SK-N-SH (cell line): Measurements from ENCODE around the gene NUP107. TPM values are rescaled to one million over a fixed set of nuclear protein-coding genes. Genes with fewer than 3 reads are reported as not detected.

ENCODE experiments used
- CTCF ChIA-PET: fragments of 300-600, 350-600 bp; formaldehyde crosslinking; extraction: SDS; loops from one replicate; lab custom pipeline; 2021; lab: Yijun Ruan, JAX
- POLR2A ChIA-PET: fragments of 350-600 bp; sonication (Branson Sonifier 250); formaldehyde crosslinking; extraction: SDS; loops from one replicate; lab custom pipeline; 2020; ENCODE audit warnings: antibody characterized with exemption, inconsistent platforms; lab: Yijun Ruan, JAX
- DNase-seq: peaks from one replicate; pipeline ENCODE4 v3.0.0; 2012
- H2AFZ ChIP-seq: fragments of 200-600 bp; sonication (generic); 2 replicates; pipeline ENCODE4 v1.8.1; 2016; ENCODE audit warnings: antibody characterized with exemption, mild to moderate bottlenecking, low read depth
- H3F3A ChIP-seq: fragments of 200-600 bp; sonication (generic); replicated peaks from 2 replicates; pipeline ENCODE3; 2016; ENCODE audit warnings: antibody characterized with exemption, mild to moderate bottlenecking; ENCODE audit not compliant: insufficient read depth
- H3K27ac ChIP-seq, 2 experiments: fragments of 200-500 bp in 1 of 2; fragments of 200-600 bp in 1 of 2; sonication (Bioruptor generic) in 1 of 2; sonication (generic), shearing (Covaris generic) in 1 of 2; 2 replicates each; pipeline versions ENCODE4 v1.5.1 to v1.6.1; 2014 to 2016; ENCODE audit warnings: low read depth in 2 of 2, inconsistent platforms in 1 of 2, low read length in 1 of 2, mild to moderate bottlenecking in 1 of 2, mixed read lengths in 1 of 2
- H3K27me3 ChIP-seq: fragments of 200-600 bp; sonication (generic), shearing (Covaris generic); 2 replicates; pipeline ENCODE4 v1.6.1; 2016; ENCODE audit warnings: mixed run types; ENCODE audit not compliant: insufficient read depth
- H3K36me3 ChIP-seq, 2 experiments: fragments of 200-500 bp in 1 of 2; fragments of 200-600 bp in 1 of 2; sonication (Bioruptor generic) in 1 of 2; sonication (generic) in 1 of 2; replicated peaks in 1 of 2; 2 replicates each; pipeline versions ENCODE3 to v1.5.1; 2014 to 2016; ENCODE audit warnings: low read length in 1 of 2, mild to moderate bottlenecking in 1 of 2; ENCODE audit not compliant: insufficient read depth in 2 of 2, control insufficient read depth in 1 of 2
- H3K4me1 ChIP-seq, 2 experiments: fragments of 200-500 bp in 1 of 2; fragments of 200-600 bp in 1 of 2; sonication (Bioruptor generic) in 1 of 2; sonication (generic), shearing (Covaris generic) in 1 of 2; 2 replicates each; pipeline versions ENCODE4 v1.5.1 to v1.6.1; 2014 to 2016; ENCODE audit warnings: low read depth in 1 of 2, low read length in 1 of 2, mixed run types in 1 of 2; ENCODE audit not compliant: insufficient read depth in 2 of 2, control insufficient read depth in 1 of 2
- H3K4me2 ChIP-seq: fragments of 200-600 bp; sonication (generic), shearing (Covaris generic); 2 replicates; pipeline ENCODE4 v1.6.1; 2017; ENCODE audit warnings: mixed run types
- H3K4me3 ChIP-seq, 2 experiments: fragments of 200-500 bp in 1 of 2; fragments of 200-600 bp in 1 of 2; sonication (Bioruptor generic) in 1 of 2; sonication (generic), shearing (Covaris generic) in 1 of 2; 2 replicates each; pipeline versions ENCODE4 v1.5.1 to v1.8.1; 2014 to 2016; ENCODE audit warnings: low read depth in 2 of 2, inconsistent platforms in 1 of 2, low read length in 1 of 2, mild to moderate bottlenecking in 1 of 2, mixed read lengths in 1 of 2, moderate library complexity in 1 of 2
- H3K79me2 ChIP-seq: fragments of 200-600 bp; sonication (generic); 2 replicates; pipeline ENCODE4 v1.8.1; 2017; ENCODE audit warnings: mild to moderate bottlenecking; ENCODE audit not compliant: insufficient read depth
- H3K9ac ChIP-seq: fragments of 200-600 bp; sonication (generic); 2 replicates; pipeline ENCODE4 v1.6.1; 2017; ENCODE audit warnings: mixed run types
- H3K9me2 ChIP-seq: fragments of 200-600 bp; sonication (generic); 2 replicates; pipeline ENCODE4 v1.6.1; 2017; ENCODE audit warnings: mixed run types
- H3K9me3 ChIP-seq: fragments of 200-600 bp; sonication (generic); 2 replicates; pipeline ENCODE4 v1.6.1; 2017; ENCODE audit warnings: mixed run types, mild to moderate bottlenecking, moderate library complexity
- H4K20me1 ChIP-seq: fragments of 200-600 bp; sonication (generic); 2 replicates; pipeline ENCODE4 v1.6.1; 2017; ENCODE audit warnings: mild to moderate bottlenecking, mixed run types; ENCODE audit not compliant: insufficient read depth
- CHD2 ChIP-seq: fragments of 150-350 bp; IDR thresholded peaks from 2 replicates; pipeline ENCODE4 v1.6.1; 2018; ENCODE audit warnings: low read length; ENCODE audit not compliant: partially characterized antibody
- EP300 ChIP-seq, 2 experiments: IDR thresholded peaks; 2 replicates each; pipeline versions ENCODE4 v1.4.0 to v1.6.1; 2012; ENCODE audit warnings: borderline replicate concordance in 1 of 2, low read depth in 1 of 2, low read length in 1 of 2
- GATA2 ChIP-seq: sonication (generic); formaldehyde crosslinking; IDR thresholded peaks from 2 replicates; pipeline ENCODE4 v1.5.0; 2020; ENCODE audit warnings: mild to moderate bottlenecking, missing genetic modification reagents
- JUND ChIP-seq: IDR thresholded peaks from 2 replicates; pipeline ENCODE4 v1.4.0; 2012
- MAX ChIP-seq: IDR thresholded peaks from 2 replicates; pipeline ENCODE4 v1.4.0; 2012; ENCODE audit warnings: low read depth
- POLR2AphosphoS5 ChIP-seq: IDR thresholded peaks from 2 replicates; pipeline ENCODE4 v1.6.1; 2012; ENCODE audit warnings: low read depth, low read length
- SIN3A ChIP-seq: IDR thresholded peaks from 2 replicates; pipeline ENCODE4 v1.6.1; 2012; ENCODE audit warnings: low read depth, mild to moderate bottlenecking, low read length, moderate library complexity, borderline replicate concordance
- SMC3 ChIP-seq: IDR thresholded peaks from 2 replicates; pipeline ENCODE4 v1.6.1; 2012; ENCODE audit warnings: low read depth, low read length, improper control_type of control experiment
- YY1 ChIP-seq: IDR thresholded peaks from 2 replicates; pipeline ENCODE4 v1.4.0; 2012; ENCODE audit warnings: low read depth, mild to moderate bottlenecking
- WGBS: methylation state at CpG from one replicate; pipeline ENCODE4 v1.1.6; 2017; ENCODE audit warnings: low lambda C conversion rate; 5-methylcytosine and 5-hydroxymethylcytosine counted together
- polyA plus RNA-seq, 3 experiments: library from polyadenylated mRNA; depleted of rRNA; stranded (reverse); fragments of >200 nt; gene quantifications; 2 replicates each; pipeline ENCODE4 v1.2.3, GENCODE V29; 2012
- TF ChIP-seq, protein P1 (sequence below): fragments of 150-350 bp; IDR thresholded peaks from 2 replicates; pipeline ENCODE4 v1.6.1; 2016; ENCODE audit warnings: mild to moderate bottlenecking, low read depth, low read length
- TF ChIP-seq, protein P2 (sequence below): IDR thresholded peaks from 2 replicates; pipeline ENCODE4 v1.6.1; 2012; ENCODE audit warnings: mild to moderate bottlenecking, low read depth, low read length, moderate library complexity

NUP107 gene
- polyA plus RNA-seq, 1 of the 3 experiments (the other 2 are of a cell fraction): 30.9 TPM

GRCh38 chr12:68771223-68771925 lies 84.6 kb downstream of the NUP107 start:
- ChIA-PET POLR2A (interaction anchor here (0.7 to 1.0 kb wide), 2 partner anchors 25 to 1341 kb away, joined by 3 to 4 read pairs; partner anchors contain the start of gene SLC35E3), CTCF (interaction anchor here (1.3 kb wide), 1 partner anchor 16 kb away, joined by 4 read pairs; no protein-coding TSS in a partner anchor)
- H2AFZ ChIP-seq: no peak overlapping the region
- H3K27me3 ChIP-seq: no peaks in the 10 kb centered on the region
- TF ChIP-seq GATA2: peak; percentile 55; the same call in 1 of the 2 replicates
- no peak for TF ChIP-seq MAX
- TF ChIP-seq EP300 (IDR thresholded peaks at IDR 0.05; ENCODE audit: borderline replicate concordance in 1 of 2, low read depth in 1 of 2, low read length in 1 of 2): peak in 1 of 2 experiments; percentile 28; a peak in 1 of 4 replicates
- TF ChIP-seq, protein P1, sequence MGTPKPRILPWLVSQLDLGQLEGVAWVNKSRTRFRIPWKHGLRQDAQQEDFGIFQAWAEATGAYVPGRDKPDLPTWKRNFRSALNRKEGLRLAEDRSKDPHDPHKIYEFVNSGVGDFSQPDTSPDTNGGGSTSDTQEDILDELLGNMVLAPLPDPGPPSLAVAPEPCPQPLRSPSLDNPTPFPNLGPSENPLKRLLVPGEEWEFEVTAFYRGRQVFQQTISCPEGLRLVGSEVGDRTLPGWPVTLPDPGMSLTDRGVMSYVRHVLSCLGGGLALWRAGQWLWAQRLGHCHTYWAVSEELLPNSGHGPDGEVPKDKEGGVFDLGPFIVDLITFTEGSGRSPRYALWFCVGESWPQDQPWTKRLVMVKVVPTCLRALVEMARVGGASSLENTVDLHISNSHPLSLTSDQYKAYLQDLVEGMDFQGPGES: no peak
- TF ChIP-seq POLR2AphosphoS5: no peak
- TF ChIP-seq JUND: no peak
- H3K36me3 ChIP-seq: peaks cover 0 to 9% of the 10 kb centered on the region in 2 experiments
- peaks cover 3% of the 10 kb centered on the region for H3F3A ChIP-seq
- H3K4me1 ChIP-seq: no peaks in the 10 kb centered on the region; a peak in 1 of 4 replicates
- H3K9me3 ChIP-seq: no peaks in the 10 kb centered on the region
- H3K4me3 ChIP-seq: no peak overlapping the region
- H3K4me2 ChIP-seq: no peak overlapping the region
- no peaks in the 10 kb centered on the region for H3K9me2 ChIP-seq
- no peaks in the 10 kb centered on the region for H3K79me2 ChIP-seq
- no peaks in the 10 kb centered on the region for H4K20me1 ChIP-seq
- 81% methylated on average over 5 of the region's 5 CpGs for WGBS
- peak; percentile 30 for DNase-seq
- H3K9ac ChIP-seq: no peak overlapping the region
- no peak overlapping the region for H3K27ac ChIP-seq

GRCh38 chr12:68772714-68773113 lies 85.9 kb downstream of the NUP107 start:
- Histone ChIP-seq H3K79me2 (no peaks in the 10 kb centered on the region), H3K27ac (no peak overlapping the region), H3K4me3 (no peak overlapping the region), H3K27me3 (no peaks in the 10 kb centered on the region), H3K36me3 (peaks cover 0 to 4% of the 10 kb centered on the region in 2 experiments), H2AFZ (no peak overlapping the region), H3K9ac (no peak overlapping the region), H3F3A (peaks cover 3% of the 10 kb centered on the region), H3K4me1 (no peaks in the 10 kb centered on the region; a peak in 1 of 4 replicates), H3K9me3 (no peaks in the 10 kb centered on the region), H3K9me2 (no peaks in the 10 kb centered on the region), H3K4me2 (no peak overlapping the region), H4K20me1 (no peaks in the 10 kb centered on the region)
- DNase-seq: no peak
- ChIA-PET POLR2A (no interaction called here), CTCF (interaction anchor here (0.8 kb wide), 1 partner anchor 58 kb away, joined by 3 read pairs; no protein-coding TSS in a partner anchor)
- 93% methylated on average over 8 of the region's 8 CpGs for WGBS
- TF ChIP-seq, protein P2, sequence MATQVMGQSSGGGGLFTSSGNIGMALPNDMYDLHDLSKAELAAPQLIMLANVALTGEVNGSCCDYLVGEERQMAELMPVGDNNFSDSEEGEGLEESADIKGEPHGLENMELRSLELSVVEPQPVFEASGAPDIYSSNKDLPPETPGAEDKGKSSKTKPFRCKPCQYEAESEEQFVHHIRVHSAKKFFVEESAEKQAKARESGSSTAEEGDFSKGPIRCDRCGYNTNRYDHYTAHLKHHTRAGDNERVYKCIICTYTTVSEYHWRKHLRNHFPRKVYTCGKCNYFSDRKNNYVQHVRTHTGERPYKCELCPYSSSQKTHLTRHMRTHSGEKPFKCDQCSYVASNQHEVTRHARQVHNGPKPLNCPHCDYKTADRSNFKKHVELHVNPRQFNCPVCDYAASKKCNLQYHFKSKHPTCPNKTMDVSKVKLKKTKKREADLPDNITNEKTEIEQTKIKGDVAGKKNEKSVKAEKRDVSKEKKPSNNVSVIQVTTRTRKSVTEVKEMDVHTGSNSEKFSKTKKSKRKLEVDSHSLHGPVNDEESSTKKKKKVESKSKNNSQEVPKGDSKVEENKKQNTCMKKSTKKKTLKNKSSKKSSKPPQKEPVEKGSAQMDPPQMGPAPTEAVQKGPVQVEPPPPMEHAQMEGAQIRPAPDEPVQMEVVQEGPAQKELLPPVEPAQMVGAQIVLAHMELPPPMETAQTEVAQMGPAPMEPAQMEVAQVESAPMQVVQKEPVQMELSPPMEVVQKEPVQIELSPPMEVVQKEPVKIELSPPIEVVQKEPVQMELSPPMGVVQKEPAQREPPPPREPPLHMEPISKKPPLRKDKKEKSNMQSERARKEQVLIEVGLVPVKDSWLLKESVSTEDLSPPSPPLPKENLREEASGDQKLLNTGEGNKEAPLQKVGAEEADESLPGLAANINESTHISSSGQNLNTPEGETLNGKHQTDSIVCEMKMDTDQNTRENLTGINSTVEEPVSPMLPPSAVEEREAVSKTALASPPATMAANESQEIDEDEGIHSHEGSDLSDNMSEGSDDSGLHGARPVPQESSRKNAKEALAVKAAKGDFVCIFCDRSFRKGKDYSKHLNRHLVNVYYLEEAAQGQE: no peak
- TF ChIP-seq YY1 (no peak), SMC3 (no peak), GATA2 (no peak), CHD2 (no peak), SIN3A (no peak)
